GM12878 (cell line): ENCODE results near the gene ASNSD1. TPM values are rescaled to one million over a fixed set of nuclear protein-coding genes. Genes with fewer than 3 reads are reported as not detected.

Experiments used
- ATAC-seq: fragments of 200-7000 bp; cut with Tn5 transposase; 3 replicates; pipeline ENCODE4 v1.9.1; 2020; ENCODE audit warnings: mild to moderate bottlenecking, moderate library complexity
- BruUV-seq: library from RNA; stranded (reverse); fragments of 400-500 nt; replicated peaks from 2 replicates; lab custom pipeline; 2021; lab: Mats Ljungman, UMichigan
- CTCF ChIA-PET: fragments of 300-600 bp; sonication (Branson Sonifier 250); formaldehyde crosslinking; extraction: SDS; loops from one replicate; lab custom pipeline; 2021; ENCODE audit warnings: inconsistent platforms; lab: Yijun Ruan, JAX
- POLR2A ChIA-PET: fragments of 350-600 bp; formaldehyde crosslinking; extraction: SDS; loops from one replicate; lab custom pipeline; 2021; ENCODE audit warnings: inconsistent platforms; lab: Charles Lee
- RAD21 ChIA-PET: fragments of 300-600 bp; sonication (Branson Sonifier 250); formaldehyde crosslinking; loops from one replicate; lab custom pipeline; 2023; ENCODE audit warnings: antibody characterized with exemption; ENCODE audit not compliant: unreplicated experiment; lab: Charles Lee
- SMC1A ChIA-PET: fragments of 300-600 bp; sonication (Branson Sonifier 250); formaldehyde crosslinking; loops from one replicate; lab custom pipeline; 2023; ENCODE audit not compliant: unreplicated experiment, uncharacterized antibody; lab: Charles Lee
- DNase-seq: peaks from one replicate; pipeline ENCODE4 v3.0.0-alpha.2; 2011; ENCODE audit warnings: low read depth, low spot score
- FAIRE-seq: peaks from 3 replicates; lab custom pipeline; 2011; peaks lifted over from hg19 to GRCh38; lab: Jason Lieb, UNC
- H2AFZ ChIP-seq: 2 replicates; pipeline ENCODE4 v1.6.0; 2011; ENCODE audit warnings: low read depth, low read length, control low read depth; ENCODE audit not compliant: control insufficient read depth
- H3K27ac ChIP-seq: 2 replicates; pipeline ENCODE4 v1.5.1; 2011; ENCODE audit warnings: control low read depth; ENCODE audit not compliant: control insufficient read depth, insufficient read depth
- H3K27me3 ChIP-seq, 2 experiments: replicated peaks in 1 of 2; 2 replicates each; pipeline versions ENCODE4 v1.6.0 to v1.6.1; 2011; ENCODE audit warnings: low read length in 1 of 2; ENCODE audit not compliant: control insufficient read depth in 2 of 2, insufficient read depth in 2 of 2
- H3K36me3 ChIP-seq, 2 experiments: 2 replicates each; pipeline ENCODE4 v1.5.1; 2011; ENCODE audit warnings: low read length in 1 of 2; ENCODE audit not compliant: control insufficient read depth in 2 of 2, insufficient read depth in 2 of 2
- H3K4me1 ChIP-seq: 2 replicates; pipeline ENCODE4 v1.6.1; 2011; ENCODE audit warnings: mild to moderate bottlenecking, low read length, moderate library complexity, mixed read lengths; ENCODE audit not compliant: control insufficient read depth, insufficient read depth
- H3K4me2 ChIP-seq: 2 replicates; pipeline ENCODE4 v1.6.0; 2011; ENCODE audit warnings: control low read depth; ENCODE audit not compliant: control insufficient read depth, insufficient read depth
- H3K4me3 ChIP-seq: fragments of 200-600 bp; sonication (generic); 2 replicates; pipeline ENCODE4 v1.5.1; 2016
- H3K79me2 ChIP-seq: 2 replicates; pipeline ENCODE4 v1.6.0; 2011; ENCODE audit warnings: low read length; ENCODE audit not compliant: control insufficient read depth, insufficient read depth
- H3K9ac ChIP-seq: 2 replicates; pipeline ENCODE4 v1.8.0; 2011; ENCODE audit warnings: low read length, control low read depth, mixed read lengths; ENCODE audit not compliant: control insufficient read depth, insufficient read depth
- H3K9me3 ChIP-seq: replicated peaks from 3 replicates; pipeline ENCODE4 v1.5.1; 2011; ENCODE audit warnings: mild to moderate bottlenecking, low read length; ENCODE audit not compliant: control insufficient read depth, insufficient read depth
- H4K20me1 ChIP-seq: 2 replicates; pipeline ENCODE4 v1.6.0; 2011; ENCODE audit not compliant: control insufficient read depth, insufficient read depth
- BCL11A ChIP-seq: IDR thresholded peaks from 2 replicates; pipeline ENCODE4 v1.6.1; 2011; ENCODE audit warnings: low read depth, low read length
- HCFC1 ChIP-seq: fragments of 150-350 bp; IDR thresholded peaks from 2 replicates; pipeline ENCODE4 v1.6.1; 2014; ENCODE audit warnings: low read length
- MTA3 ChIP-seq: IDR thresholded peaks from 2 replicates; pipeline ENCODE4 v1.6.1; 2012; ENCODE audit warnings: low read length, inconsistent platforms, borderline replicate concordance
- NFIC ChIP-seq: IDR thresholded peaks from 2 replicates; pipeline ENCODE4 v1.6.1; 2012; ENCODE audit warnings: low read depth, mild to moderate bottlenecking, inconsistent platforms, low read length, moderate library complexity
- NFYB ChIP-seq: IDR thresholded peaks from 2 replicates; pipeline ENCODE4 v1.6.1; 2011; ENCODE audit warnings: low read depth, mild to moderate bottlenecking, low read length, improper control_type of control experiment, moderate library complexity; ENCODE audit not compliant: insufficient read depth
- POLR2AphosphoS5 ChIP-seq: IDR thresholded peaks from 2 replicates; pipeline ENCODE4 v1.6.1; 2011; ENCODE audit warnings: mild to moderate bottlenecking, low read length, inconsistent platforms
- RBBP5 ChIP-seq: fragments of 200-600 bp; sonication (generic); conservative IDR thresholded peaks from 2 replicates; pipeline ENCODE4 v1.6.1; 2016
- SMAD5 ChIP-seq: IDR thresholded peaks from 2 replicates; pipeline ENCODE4 v1.6.1; 2016; ENCODE audit warnings: antibody characterized with exemption, low read depth
- SMC3 ChIP-seq: IDR thresholded peaks from 2 replicates; pipeline ENCODE4 v1.6.1; 2011; ENCODE audit warnings: low read length, improper control_type of control experiment, borderline replicate concordance
- TCF7 ChIP-seq: IDR thresholded peaks from 2 replicates; pipeline ENCODE4 v1.6.1; 2014; ENCODE audit warnings: antibody characterized with exemption, borderline replicate concordance
- WGBS: methylation state at CpG from one replicate; pipeline ENCODE4 v1.1.6; 2016; ENCODE audit warnings: low lambda C conversion rate; ENCODE audit not compliant: insufficient replicate concordance, insufficient coverage; ENCODE audit errors: missing lambda C conversion rate; 5-methylcytosine and 5-hydroxymethylcytosine counted together
- in situ Hi-C: fragments of 300-500 bp; cut with MboI; formaldehyde crosslinking; loops from 9 replicates; pipeline ENCODE4 v1.14.3; 2018; ENCODE audit warnings: mixed read lengths
- intact Hi-C: fragments of 100-400 bp; cut with micrococcal nuclease; formaldehyde crosslinking; loops from one replicate; pipeline ENCODE4 v1.14.2; 2022; ENCODE audit not compliant: unreplicated experiment
- polyA plus RNA-seq, 11 experiments: library from polyadenylated mRNA; depleted of rRNA in 4 of 11; unstranded in 6 of 11; stranded (reverse) in 5 of 11; fragments of >200 nt; fragmentation: Nextera tagmentation in 4 of 11; fragmentation: Illumina TruSeq in 1 of 11; extraction: Ambion mirVana in 4 of 11; extraction: Trizol in 1 of 11; gene quantifications; 1 replicate in 1 of 11; 2 replicates in 10 of 11; pipeline versions ENCODE4 v1.2.1 to v1.2.3, GENCODE V29; 2011 to 2016; ENCODE audit warnings: inconsistent platforms in 2 of 11, missing spikeins in 2 of 11, low read depth in 1 of 11
- total RNA-seq, 4 experiments: library from RNA; depleted of rRNA in 3 of 4; stranded (reverse); fragments of >200 nt in 3 of 4; fragmentation: Illumina TruSeq in 1 of 4; extraction: Trizol in 1 of 4; gene quantifications; 2 replicates each; pipeline versions ENCODE4 v1.2.1 to v1.2.3, GENCODE V29; 2013 to 2021
- TF ChIP-seq, protein P1 (sequence below), 3 experiments: IDR thresholded peaks in 2 of 3; conservative IDR thresholded peaks in 1 of 3; 2 replicates each; pipeline ENCODE4 v1.5.1; 2011; ENCODE audit warnings: low read depth in 3 of 3, low read length in 3 of 3, mild to moderate bottlenecking in 3 of 3, control low read depth in 2 of 3, moderate library complexity in 2 of 3, inconsistent platforms in 1 of 3, mixed read lengths in 1 of 3; ENCODE audit not compliant: control insufficient read depth in 2 of 3, insufficient read depth in 1 of 3; ENCODE audit errors: extremely low read depth in 1 of 3
- TF ChIP-seq, protein P2 (sequence below): IDR thresholded peaks from 2 replicates; pipeline ENCODE4 v1.6.1; 2012; ENCODE audit warnings: low read depth, low read length, improper control_type of control experiment
- TF ChIP-seq, protein P3 (sequence below): IDR thresholded peaks from 2 replicates; pipeline ENCODE4 v1.6.1; 2012; ENCODE audit warnings: low read length, inconsistent platforms
- TF ChIP-seq, protein P4 (sequence below): IDR thresholded peaks from 2 replicates; pipeline ENCODE4 v1.6.1; 2012; ENCODE audit warnings: low read depth, low read length, improper control_type of control experiment
- TF ChIP-seq, protein P5 (sequence below): fragments of 150-350 bp; IDR thresholded peaks from 2 replicates; pipeline ENCODE4 v1.6.1; 2014; ENCODE audit warnings: mild to moderate bottlenecking, low read depth, low read length

Gene ASNSD1
- total and polyA plus RNA-seq, 10 of the 15 experiments (the other 5 are each of a cell fraction or from before 2014, with no cell fraction given), result 39.1 to 89.8 (median 72.1) TPM

DNA sequence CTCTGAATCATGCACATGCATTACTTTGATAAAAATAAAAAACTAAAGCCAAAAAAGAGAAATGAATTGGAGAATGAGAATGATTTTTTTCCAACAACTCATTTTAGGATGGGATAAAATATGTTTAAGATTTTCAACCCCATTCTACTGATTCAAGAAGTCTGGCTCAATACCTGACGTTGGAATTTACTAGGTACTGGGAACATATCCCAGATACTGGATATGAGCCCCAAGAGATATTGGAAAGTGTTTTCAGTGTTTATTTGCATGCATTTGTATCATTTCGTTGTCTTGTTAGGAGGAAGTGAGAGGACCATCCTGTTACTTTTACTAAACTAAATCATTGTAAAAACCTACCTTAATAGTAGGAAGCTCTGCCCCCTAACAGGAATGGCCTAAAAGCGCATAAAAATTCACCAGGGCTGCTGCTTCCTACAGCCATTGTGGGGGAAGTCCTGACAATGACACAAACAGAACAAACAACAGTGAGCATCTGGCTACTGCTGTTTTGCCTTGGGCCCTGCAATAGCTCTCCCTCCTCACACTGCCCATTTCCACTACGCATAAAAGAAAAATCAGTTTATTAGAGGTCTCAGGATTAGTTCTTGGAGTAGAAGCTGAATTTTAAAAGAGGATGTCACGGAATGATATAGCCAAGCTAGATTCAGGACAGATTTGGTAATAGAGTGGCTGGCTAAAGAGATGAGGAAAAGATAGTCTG lies 48.4 kb downstream of the ASNSD1 start:
- no peak overlapping the region for H3K4me3 ChIP-seq
- H4K20me1 ChIP-seq, result no peaks in the 10 kb centered on the region
- DNase-seq, result no peak
- H2AFZ ChIP-seq, result no peak overlapping the region
- H3K9me3 ChIP-seq, result no peaks in the 10 kb centered on the region
- no TSS peak for BruUV-seq
- H3K36me3 ChIP-seq, result no peaks in the 10 kb centered on the region
- ChIA-PET SMC1A (interaction anchor here (1.7 kb wide), 1 partner anchor 49 kb away, joined by 3 read pairs; no protein-coding TSS in a partner anchor), CTCF (interaction anchor here (1.2 to 1.9 kb wide), 2 partner anchors 13 to 15 kb away, joined by 3 to 7 read pairs; no protein-coding TSS in a partner anchor), RAD21 (no interaction called here), POLR2A (no interaction called here)
- H3K27me3 ChIP-seq, result no peaks in the 10 kb centered on the region
- no peak for ATAC-seq
- 78% methylated on average over 5 of the region's 5 CpGs for WGBS
- in situ Hi-C loops, result no loop called here
- no peak overlapping the region for H3K9ac ChIP-seq
- H3K4me1 ChIP-seq, result no peaks in the 10 kb centered on the region
- FAIRE-seq, result no peak
- intact Hi-C loops, result no loop called here
- no peaks in the 10 kb centered on the region for H3K79me2 ChIP-seq
- H3K27ac ChIP-seq, result no peak overlapping the region
- no peak overlapping the region for H3K4me2 ChIP-seq
- TF ChIP-seq MTA3 (no peak), NFYB (no peak), SMAD5 (no peak), BCL11A (no peak), TCF7 (no peak), HCFC1 (no peak), RBBP5 (no peak), SMC3 (no peak), NFIC (no peak), POLR2AphosphoS5 (no peak)
- TF ChIP-seq, protein P1, sequence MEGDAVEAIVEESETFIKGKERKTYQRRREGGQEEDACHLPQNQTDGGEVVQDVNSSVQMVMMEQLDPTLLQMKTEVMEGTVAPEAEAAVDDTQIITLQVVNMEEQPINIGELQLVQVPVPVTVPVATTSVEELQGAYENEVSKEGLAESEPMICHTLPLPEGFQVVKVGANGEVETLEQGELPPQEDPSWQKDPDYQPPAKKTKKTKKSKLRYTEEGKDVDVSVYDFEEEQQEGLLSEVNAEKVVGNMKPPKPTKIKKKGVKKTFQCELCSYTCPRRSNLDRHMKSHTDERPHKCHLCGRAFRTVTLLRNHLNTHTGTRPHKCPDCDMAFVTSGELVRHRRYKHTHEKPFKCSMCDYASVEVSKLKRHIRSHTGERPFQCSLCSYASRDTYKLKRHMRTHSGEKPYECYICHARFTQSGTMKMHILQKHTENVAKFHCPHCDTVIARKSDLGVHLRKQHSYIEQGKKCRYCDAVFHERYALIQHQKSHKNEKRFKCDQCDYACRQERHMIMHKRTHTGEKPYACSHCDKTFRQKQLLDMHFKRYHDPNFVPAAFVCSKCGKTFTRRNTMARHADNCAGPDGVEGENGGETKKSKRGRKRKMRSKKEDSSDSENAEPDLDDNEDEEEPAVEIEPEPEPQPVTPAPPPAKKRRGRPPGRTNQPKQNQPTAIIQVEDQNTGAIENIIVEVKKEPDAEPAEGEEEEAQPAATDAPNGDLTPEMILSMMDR (IDR thresholded peaks at IDR 0.05 in 2 of 3, conservative IDR thresholded peaks at IDR 0.05 in 1 of 3; ENCODE audit: control insufficient read depth in 2 of 3, extremely low read depth in 1 of 3, insufficient read depth in 1 of 3, low read depth in 3 of 3, low read length in 3 of 3), result no peak
- TF ChIP-seq, protein P2, sequence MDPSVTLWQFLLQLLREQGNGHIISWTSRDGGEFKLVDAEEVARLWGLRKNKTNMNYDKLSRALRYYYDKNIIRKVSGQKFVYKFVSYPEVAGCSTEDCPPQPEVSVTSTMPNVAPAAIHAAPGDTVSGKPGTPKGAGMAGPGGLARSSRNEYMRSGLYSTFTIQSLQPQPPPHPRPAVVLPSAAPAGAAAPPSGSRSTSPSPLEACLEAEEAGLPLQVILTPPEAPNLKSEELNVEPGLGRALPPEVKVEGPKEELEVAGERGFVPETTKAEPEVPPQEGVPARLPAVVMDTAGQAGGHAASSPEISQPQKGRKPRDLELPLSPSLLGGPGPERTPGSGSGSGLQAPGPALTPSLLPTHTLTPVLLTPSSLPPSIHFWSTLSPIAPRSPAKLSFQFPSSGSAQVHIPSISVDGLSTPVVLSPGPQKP, result no peak
- TF ChIP-seq, protein P3, sequence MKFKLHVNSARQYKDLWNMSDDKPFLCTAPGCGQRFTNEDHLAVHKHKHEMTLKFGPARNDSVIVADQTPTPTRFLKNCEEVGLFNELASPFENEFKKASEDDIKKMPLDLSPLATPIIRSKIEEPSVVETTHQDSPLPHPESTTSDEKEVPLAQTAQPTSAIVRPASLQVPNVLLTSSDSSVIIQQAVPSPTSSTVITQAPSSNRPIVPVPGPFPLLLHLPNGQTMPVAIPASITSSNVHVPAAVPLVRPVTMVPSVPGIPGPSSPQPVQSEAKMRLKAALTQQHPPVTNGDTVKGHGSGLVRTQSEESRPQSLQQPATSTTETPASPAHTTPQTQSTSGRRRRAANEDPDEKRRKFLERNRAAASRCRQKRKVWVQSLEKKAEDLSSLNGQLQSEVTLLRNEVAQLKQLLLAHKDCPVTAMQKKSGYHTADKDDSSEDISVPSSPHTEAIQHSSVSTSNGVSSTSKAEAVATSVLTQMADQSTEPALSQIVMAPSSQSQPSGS, result no peak
- TF ChIP-seq, protein P4, sequence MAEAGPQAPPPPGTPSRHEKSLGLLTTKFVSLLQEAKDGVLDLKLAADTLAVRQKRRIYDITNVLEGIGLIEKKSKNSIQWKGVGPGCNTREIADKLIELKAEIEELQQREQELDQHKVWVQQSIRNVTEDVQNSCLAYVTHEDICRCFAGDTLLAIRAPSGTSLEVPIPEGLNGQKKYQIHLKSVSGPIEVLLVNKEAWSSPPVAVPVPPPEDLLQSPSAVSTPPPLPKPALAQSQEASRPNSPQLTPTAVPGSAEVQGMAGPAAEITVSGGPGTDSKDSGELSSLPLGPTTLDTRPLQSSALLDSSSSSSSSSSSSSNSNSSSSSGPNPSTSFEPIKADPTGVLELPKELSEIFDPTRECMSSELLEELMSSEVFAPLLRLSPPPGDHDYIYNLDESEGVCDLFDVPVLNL, result no peak
- TF ChIP-seq, protein P5, sequence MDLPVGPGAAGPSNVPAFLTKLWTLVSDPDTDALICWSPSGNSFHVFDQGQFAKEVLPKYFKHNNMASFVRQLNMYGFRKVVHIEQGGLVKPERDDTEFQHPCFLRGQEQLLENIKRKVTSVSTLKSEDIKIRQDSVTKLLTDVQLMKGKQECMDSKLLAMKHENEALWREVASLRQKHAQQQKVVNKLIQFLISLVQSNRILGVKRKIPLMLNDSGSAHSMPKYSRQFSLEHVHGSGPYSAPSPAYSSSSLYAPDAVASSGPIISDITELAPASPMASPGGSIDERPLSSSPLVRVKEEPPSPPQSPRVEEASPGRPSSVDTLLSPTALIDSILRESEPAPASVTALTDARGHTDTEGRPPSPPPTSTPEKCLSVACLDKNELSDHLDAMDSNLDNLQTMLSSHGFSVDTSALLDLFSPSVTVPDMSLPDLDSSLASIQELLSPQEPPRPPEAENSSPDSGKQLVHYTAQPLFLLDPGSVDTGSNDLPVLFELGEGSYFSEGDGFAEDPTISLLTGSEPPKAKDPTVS, result no peak
